HG03108 (cell line): ENCODE measurements around the gene GSN.

Source experiments
- ATAC-seq: cut with Tn5 transposase; IDR thresholded peaks from one replicate; pipeline ENCODE4 v1.9.1; 2021; ENCODE audit warnings: moderate library complexity; ENCODE audit not compliant: unreplicated experiment

GSN gene

DNA sequence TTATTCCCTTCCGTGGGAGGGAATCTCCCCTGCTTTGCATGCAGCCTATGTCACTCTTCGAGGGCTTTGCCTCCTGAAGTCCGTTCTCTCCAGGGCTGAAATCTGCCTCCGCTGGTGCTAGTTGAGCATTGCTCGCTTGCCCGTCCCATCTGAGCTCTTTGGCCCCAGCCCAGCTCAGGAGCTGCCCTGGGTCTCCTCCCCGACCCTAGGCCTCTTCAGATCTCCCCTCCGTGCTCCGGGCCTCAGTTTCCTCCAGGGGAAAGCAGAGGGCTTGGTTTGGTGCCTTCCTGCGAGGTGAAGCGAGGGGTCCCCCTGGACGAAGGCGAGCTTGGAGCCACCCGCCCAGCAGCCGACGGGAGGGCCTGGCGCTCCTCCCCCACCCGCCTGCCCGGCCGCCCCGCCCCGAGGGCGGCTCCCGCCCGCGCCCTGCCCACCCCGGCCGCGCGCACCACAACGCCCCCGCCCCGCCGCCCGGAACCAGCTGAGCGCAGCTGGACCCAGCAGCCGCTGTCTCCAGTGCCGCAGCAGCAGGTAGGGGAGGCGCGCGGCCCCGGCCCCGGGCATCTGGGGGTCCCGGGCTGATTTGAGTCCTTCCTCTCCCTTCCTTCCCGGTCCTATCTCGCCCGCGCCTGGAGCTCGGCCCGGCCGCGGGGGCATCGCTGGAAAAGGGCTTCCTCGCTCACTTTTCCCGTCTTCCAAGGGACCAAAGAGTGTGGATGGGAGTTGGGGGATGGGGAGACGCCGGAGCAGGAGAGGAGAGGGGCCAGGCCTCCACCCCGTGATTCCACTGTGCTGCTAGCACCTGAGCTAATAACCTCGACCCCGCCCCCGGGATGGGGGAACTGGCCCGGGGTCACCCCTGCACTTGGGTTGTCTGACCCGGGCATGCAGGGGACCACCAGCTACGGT is at the start of gene GSN:
Gene GSN (plus strand): TSS at position 474 of the 909 bp plus-strand sequence. CDS start 33,810 bp downstream, outside the sequence.
- peak; percentile 61 for ATAC-seq

DNA sequence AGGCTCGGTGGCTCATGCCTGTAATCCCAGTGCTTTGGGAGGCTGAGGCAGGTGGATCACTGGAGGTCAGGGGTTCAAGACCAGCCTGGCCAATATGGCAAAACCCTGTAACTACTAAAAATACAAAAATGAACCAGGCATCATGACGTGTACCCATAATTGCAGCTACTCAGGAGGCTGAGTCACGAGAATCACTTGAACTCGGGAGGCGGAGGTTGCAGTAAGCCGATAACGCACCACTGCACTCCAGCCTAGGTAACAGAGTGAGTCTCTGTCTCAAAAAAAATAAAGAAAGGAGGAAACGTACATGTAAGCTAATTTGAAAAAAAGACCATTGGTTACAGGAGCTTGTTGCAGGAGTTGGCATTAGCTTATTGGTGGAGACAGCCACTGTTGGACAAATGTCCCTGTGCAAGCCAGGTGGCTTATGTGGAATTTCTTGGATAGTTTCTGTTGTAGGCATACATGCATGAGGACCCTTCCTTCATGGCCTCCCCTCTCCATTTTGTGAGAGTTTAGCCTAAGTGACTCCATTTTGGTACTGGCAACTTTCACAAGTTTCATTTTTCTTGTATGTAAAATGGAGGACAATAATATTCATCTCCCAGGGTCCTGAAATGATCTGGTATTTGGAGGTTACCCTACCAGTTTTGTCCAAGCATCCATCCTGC is 49.5 kb upstream of the GSN start:
- no peak for ATAC-seq

DNA sequence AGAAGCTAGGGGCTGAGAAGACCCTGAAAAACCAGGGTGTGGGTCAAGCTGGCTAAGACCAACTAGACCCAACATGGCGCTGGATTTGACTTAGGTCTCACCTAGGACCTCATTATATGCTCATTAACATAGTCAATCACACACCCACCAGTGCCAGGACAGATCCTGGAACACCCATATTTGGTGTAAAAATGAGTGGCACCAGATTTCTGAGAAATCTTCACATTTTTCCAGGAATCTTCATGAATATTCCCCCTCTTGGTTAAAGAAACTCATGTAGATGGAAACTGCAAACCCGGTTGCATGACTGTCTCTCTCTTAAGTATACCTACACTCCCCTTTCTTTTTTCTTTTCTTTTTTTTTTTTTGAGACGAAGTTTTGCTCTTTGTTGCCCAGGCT is 48.4 kb upstream of the GSN start:
- ATAC-seq: no peak

DNA sequence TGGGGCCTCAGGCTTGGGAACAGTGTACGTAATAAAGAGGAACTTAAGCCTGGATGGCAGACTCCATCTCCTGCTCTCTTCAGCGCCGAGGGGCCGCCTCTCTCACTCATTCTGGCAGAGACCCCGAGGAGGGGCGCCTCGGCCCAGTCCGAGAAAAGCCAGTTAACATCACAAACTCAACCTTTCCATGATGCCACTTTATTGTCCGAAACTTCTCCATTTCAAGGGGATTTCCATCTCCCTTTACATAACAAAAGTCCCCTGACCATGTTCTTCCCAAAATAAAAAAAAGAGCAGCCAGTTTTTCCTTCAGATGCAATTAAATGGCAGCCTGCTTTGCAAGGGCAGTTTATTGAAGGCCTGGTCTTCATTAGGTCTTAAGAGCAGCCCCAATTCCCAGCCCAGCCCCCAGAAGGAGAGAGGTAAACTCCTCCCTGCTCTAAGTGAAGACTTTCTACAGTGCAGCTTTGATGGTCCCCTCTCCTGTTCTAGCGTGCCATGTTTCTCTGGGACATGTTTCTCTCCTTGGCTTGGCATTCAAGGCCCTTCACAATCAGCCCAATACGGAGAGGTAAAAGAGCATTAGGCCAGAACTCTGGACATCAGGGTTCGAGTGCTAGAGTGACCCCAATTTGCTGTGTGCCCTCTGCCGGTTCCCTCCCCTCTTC is 46.8 kb upstream of the GSN start:
- ATAC-seq: no peak

DNA sequence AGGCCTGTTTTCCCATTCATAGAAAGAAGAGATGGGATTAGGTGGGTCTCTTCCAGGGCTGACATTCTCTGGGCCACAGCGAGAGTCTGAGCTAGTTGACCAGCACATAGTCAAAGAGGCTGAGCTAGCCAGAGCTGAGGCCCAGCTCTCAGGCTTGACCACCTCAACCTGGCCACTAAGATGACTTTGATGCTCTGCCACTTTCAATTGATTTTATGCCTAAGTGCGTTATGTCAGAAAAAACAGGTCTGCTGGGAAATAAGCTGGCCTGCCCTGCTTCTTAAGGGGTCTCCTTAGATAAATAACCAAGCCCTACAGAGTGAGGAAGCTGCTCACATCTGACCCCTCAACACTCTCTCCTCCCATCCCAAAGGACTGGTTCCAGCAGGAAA is 46.3 kb upstream of the GSN start:
- no peak for ATAC-seq

DNA sequence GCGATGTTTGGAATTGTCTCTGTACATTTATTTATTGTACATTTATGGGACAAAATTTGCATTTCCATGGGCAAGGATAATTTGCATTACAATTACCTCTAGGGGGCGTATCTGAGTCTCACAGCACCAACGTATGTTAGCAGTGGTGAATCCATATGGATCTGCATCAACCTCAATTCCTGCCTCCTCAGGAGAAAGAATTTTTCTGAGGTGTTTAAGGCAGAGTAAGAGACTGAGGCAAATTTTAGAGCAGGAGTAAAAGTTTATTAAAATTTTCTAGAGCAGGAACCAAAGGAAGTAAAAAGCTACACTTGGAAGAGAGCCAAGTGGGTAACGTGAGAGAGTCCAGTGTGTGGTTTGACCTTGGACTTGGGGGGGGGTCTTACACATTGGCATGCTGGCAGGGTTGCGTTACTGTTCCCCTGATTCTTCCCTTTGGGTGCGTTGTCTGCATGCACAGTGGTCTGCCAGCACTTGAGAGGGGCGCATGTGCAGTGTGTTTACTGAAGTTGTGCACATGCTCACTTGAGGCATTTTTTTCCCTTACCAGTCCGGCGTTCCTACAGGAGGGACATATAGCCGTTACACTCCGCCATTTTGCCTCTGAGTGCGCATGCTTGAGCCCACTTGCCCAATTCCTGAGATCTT is 45.3 kb upstream of the GSN start:
- no peak for ATAC-seq

DNA sequence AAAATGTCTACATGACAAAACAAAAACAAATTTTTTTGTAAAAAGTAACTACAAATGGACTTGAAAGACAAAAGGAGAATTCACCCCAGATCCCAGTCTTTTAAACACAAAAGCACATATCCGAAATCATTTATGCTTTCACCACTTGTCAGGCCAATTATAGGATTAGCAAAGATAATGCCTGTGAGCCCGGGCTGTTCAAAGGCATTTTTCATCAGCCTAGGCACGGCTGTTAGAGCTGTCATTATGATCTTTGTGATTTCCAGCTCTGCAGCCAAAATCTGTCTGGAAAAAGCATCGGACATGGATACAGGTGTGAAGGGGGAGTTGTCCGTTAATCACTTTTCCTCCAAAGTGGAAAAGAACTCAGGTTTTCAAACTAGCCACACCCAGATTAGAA is 42.7 kb upstream of the GSN start:
- no peak for ATAC-seq

DNA sequence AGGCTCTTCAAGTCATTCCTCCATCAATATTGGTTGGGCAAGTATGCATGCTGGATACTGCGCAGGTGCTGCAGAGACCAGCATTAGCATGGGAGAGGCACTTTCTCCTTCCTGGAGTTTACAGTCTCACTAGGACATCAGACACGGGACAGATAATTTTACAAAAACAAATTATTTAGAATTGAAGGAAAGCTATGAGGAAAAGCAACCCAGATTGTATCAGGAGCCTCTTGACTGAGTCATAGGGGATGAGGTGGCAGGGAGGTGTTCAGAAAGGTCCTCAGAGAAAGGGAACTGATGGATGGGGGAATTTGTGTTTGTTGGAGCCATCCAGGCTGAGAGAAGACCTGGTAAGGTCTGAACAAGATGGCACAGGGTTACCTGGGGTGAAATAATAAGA is 41.8 kb upstream of the GSN start:
- ATAC-seq: no peak

DNA sequence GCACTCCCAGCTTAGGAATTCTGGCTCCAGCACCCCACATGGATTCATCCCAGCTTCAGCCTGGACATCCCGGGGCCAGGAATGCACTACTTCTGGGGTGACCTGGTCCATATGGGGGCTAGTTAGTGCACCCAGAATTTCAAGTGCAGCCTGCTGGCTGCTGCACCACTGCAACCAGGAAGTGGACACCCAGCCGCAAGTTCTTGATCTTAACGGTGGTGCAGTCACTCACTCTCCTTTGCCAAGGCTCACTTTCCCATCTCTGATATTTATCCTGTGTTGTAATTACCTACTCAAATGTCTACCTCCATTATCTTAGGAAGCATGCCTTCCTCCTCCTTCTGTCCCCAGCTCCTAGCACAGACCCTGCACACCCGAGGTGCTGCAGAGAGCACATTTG is 40.1 kb upstream of the GSN start:
- no peak for ATAC-seq

DNA sequence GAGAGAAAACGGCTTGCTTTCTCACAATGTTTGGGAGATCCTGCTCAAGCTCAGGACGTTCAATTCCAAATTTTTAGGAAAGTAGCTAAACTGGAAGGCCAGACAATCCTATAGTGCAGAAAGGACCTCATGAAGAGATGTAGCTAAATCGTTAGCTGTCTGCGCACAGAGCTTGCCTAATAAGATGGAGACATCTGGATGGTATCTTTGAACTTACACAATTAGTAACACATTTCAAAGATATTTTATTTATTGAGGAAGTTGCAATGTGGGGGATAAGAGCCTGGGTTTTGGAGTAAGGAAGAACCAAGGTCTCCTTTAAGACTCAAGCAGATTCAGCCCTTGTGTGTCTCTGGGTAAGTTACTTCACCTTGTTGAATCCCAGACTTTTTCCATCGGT is 37.7 kb upstream of the GSN start:
- ATAC-seq: no peak

DNA sequence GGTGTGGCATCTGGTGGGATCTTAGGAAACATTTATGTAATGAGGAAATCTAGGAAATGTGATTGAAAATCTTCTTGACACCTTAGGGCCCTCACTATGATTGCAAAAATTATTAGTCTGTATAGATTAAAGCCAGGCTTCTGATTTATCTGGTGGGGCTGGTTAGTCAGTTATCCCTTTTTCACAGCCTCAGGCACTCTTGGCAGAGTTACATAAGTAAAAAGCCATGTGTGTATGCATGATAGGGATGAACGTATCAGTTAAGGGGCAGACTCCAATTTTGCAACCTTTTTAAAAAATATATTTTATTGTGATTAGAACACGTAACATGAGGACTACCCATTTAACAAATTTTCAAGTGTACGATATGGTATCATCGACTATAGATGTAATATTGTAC is 35.7 kb upstream of the GSN start:
- ATAC-seq: no peak

DNA sequence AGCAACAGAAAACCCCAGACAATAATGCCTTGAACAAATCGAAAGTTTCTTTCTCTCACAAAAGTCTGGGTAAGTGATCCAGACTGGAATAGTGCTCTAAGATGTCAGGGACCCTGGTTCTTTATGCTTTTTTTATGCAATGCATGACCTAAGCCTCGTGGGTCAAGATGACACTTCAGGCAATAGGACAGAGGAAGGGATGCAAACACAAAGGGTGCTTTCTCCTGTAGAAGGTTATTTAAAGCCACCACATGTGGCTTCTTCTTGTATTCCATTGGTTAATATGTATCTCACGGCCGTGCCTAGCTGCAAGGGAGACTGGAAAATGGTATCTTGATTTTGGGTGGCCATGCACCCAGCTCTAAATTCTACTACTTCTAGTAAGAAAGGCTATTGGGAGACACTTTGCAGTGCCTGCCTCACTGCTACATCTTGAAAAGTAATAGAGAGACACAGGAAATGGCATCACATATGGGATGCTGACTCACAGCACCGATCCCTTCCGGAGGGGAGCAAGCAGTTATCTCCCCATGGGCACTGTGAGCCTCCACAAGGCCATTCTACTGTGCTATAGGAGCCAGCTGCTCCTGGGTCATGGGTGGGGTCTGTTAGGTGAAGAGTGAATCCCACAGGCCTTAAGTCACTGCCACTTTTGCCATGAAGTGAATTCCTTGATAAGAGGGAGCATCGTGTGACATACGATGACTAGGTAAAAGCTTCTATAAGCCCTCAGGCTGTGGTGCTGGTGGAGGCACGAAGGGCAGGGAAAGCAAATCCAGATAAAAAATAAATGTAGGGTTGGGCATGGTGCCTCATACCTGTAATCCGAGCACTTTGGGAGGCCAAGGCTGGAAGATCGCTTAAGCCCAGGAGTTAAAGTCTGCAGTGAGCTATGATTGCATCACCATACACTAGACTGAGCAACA is 33.8 kb upstream of the GSN start:
- ATAC-seq: no peak

DNA sequence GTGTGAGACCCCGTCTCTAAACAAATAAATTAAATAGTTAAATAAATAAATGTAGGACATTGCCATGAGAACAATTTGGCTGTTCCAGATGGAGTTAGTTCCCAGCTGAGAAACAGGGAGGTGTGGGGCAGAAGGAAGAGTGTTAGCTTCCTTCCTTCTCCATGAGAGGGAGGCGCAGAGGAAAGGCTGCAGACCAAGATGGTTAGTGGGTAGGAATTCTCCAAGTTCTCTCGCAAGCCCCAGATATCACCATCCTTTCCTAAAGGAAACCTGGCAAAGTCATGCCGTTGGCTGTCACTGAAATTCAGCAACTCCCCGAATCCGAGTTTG is 33.2 kb upstream of the GSN start:
- no peak for ATAC-seq

DNA sequence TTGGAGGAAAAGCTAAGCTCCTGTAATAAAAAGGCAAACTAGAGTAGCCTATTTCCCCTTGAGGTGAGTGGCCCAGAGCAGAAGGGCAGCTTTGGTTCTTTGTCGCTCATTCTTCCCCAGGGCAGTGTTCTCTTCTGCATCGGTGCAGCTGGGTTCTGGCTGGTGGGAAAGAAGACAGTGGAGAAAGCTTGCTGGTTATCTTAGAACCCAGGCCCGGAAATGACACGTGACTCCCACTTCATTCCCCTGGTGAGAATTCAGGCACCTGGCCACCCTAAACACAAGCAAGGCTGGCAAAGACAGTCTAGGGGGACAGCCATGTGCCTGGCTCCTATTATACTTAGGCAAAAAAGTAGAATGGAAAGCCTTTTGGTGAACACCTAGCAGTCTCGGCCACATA is 32.5 kb upstream of the GSN start:
- ATAC-seq: no peak

DNA sequence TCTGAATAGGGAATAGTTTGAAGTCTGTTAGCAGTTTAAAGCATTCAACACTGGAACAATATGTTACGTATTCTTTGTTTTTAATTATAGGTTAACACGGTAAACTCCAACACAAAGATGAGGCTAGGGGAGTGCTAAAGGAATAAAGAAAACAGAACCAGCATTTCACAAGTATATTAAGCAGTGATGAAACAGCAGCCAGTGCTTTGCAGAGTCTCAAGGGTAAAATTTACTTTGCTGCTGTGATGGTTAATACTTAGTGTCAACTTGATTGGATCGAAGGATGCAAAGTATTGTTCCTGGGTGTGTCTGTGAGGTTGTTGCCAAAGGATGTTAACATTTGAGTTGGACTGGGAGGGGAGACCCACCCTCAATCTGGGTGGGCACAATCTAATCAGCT is 30.0 kb upstream of the GSN start:
- ATAC-seq: no peak

DNA sequence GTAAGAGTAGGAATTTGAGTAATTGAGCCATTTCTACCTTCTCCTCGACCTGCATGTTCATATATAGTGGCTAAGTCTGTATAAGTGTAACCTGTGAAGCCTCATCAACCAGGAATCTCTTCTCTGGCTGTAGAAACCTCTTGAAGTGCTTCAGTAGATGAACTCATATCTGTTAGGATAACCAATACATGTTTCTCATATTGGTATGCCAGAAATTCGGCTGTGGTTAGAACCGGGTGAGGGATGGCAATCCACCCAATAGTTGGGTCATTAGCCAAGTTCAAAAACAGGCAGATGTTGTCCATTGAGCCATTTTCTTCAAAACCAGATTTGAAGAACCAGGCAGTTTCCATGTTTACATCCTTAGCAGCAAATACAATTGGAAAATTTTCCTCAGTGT is 28.9 kb upstream of the GSN start:
- ATAC-seq: no peak

DNA sequence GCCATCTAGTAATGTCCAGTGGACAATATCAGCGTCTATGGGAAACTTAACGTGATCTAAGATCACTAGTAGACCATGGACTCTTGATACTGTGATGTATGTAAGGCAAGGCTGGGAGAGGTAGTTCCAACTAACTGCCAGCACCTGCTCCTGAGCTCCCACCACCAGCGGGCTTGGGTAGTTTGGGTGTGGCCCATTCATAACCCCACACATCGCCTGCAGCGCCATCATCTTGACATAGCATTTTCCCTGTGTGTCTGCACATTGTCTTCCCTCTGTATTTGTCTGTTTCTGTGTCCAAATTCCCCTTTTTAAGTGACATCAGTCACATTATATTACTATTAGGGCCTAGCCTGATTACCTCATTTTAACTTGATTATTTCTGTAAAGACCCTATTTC is 28.1 kb upstream of the GSN start:
- ATAC-seq: no peak

DNA sequence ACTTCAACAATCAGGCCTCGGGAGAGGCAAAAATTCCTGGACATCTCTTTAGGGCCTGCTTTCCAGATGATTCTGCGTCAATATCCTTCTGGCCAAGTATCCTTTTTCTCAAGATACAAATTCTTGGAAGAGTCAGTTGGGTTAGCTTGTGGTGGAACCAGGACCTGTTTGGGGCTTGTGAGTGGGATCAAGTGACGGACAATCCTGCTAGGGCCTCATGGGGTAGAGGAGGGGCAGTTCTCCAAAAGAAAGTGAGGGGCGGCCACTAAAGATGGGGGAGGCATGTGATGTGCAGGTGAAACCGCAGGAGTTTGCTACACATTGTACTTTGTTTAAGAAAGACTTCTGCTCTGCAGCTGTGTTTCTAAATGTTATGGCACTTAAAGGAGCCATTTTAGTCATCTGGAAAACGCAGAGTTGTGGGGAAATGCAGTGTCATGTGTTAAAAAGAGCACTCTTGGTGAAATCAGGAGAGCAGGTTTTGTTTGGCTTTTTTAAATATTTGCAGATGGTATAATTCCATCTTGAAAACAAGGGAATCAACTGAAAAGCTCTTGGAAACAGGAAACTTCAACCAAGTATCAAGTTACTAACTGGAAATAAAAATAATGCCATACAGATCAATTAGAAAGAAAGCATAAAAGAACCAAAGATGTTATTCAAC is 27.4 kb upstream of the GSN start:
- ATAC-seq: no peak

DNA sequence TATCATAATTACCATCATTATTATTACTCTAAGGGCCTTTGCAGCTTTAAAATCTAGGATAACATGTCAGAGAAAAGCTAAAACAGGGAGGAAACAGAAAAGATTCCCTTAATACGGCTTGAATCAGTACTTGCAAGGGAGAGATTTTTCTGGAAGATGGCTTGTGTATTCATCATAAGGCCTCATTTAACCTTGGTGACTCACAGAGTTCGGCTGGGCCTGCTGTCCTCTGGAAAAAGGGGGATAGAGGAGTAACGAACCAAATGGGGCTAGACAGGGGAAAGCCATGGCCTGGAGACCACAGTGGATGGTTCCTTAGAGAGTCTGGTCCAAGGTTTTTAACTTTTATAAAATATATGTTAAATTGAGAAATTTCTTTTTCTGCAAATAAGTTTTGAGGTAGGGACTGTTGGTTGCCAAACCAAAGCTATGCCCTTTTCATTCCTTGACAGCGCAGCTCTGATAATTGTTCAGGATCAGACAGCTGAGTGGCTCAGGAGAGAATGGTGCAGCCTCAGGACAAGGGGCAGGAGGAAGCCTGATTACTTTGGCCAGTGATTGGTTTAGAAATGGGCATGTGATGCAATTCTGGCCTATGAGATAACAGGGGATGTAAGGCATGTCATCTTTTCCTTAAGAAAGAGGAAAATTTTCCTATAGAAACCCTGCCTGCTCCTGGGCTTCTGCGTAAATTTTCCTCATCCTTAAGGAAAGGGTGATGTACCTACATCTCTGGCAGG is 25.6 kb upstream of the GSN start:
- ATAC-seq: no peak
